Measurements from ENCODE around the gene AUTS2. TPM values are rescaled to one million over a fixed set of nuclear protein-coding genes. Genes with fewer than 3 reads are reported as not detected.

The AUTS2 gene
- total RNA-seq, 4 donors from 2014 or later = 14.9 to 27.2 (median 17.5) TPM

DNA sequence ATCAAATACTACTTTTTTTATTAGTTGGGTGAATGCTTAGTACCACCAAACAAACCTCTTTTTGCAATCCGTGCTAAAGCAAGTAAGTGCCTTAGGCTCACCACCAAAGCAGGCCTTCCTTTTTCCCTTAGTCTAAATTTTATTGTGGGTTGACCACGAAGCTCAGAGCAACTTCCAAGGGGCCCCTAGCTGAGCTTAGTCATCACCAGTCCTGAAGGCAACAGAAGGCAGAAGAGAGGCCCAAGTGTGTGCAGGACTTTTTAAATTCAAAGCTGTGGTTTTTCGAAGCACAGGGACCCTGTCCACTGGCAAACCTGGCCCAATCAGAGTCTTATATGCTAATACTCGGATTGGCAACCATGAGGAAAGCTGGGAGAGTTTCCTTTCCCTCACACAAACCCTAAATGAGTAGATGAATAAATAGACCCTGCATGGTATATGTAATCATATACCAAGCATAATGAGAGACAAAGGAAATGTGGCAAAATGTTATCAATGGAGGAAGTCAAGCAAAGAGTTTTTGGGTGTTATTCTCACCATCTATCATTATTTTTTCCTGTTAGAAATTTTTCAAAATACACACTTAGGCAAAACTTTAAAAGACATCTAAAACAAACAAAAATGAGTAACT is 1080.5 kb downstream of the AUTS2 start:
- 83 to 94% methylated on average over 4 of the region's 4 CpGs for WGBS, 2 donors
- no peak for DNase-seq
- H3K27ac ChIP-seq = no peak overlapping the region
- no peaks in the 10 kb centered on the region for H3K36me3 ChIP-seq
- no peaks in the 10 kb centered on the region for H3K27me3 ChIP-seq
- TF ChIP-seq, protein P1, sequence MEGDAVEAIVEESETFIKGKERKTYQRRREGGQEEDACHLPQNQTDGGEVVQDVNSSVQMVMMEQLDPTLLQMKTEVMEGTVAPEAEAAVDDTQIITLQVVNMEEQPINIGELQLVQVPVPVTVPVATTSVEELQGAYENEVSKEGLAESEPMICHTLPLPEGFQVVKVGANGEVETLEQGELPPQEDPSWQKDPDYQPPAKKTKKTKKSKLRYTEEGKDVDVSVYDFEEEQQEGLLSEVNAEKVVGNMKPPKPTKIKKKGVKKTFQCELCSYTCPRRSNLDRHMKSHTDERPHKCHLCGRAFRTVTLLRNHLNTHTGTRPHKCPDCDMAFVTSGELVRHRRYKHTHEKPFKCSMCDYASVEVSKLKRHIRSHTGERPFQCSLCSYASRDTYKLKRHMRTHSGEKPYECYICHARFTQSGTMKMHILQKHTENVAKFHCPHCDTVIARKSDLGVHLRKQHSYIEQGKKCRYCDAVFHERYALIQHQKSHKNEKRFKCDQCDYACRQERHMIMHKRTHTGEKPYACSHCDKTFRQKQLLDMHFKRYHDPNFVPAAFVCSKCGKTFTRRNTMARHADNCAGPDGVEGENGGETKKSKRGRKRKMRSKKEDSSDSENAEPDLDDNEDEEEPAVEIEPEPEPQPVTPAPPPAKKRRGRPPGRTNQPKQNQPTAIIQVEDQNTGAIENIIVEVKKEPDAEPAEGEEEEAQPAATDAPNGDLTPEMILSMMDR (IDR thresholded peaks at IDR 0.05) = no peak
- no peak for TF ChIP-seq POLR2A (IDR thresholded peaks at IDR 0.05)
- H3K9me3 ChIP-seq = no peaks in the 10 kb centered on the region
- H3K4me1 ChIP-seq = no peaks in the 10 kb centered on the region
- intact Hi-C loops (cut with DNase I) = no loop called here
- no peak overlapping the region for H3K4me3 ChIP-seq (replicated peaks in 1 of 3)

DNA sequence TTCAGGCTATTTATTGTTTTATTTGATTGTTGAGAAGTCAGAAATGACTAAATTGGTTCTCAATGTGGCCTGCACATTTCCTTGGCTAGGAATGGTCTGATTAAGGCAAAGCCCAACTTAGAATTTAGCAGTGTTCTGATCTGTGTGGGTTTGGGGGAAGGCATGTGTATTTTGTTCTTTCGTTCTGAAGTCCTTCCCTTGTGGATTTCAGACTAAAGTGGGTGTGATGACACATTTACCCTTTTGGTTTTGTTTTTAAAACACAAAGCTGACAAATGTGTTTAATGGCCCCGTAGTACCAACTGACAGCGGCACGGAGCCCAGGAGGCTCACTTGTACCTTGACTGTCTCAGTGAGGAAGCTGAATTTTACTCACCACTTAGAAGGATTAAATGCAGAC is 1081.4 kb downstream of the AUTS2 start:
- Histone ChIP-seq H3K27me3 (no peaks in the 10 kb centered on the region), H3K27ac (no peak overlapping the region), H3K4me3 (replicated peaks in 1 of 3) (no peak overlapping the region), H3K36me3 (no peaks in the 10 kb centered on the region), H3K4me1 (no peaks in the 10 kb centered on the region), H3K9me3 (no peaks in the 10 kb centered on the region)
- no peak for DNase-seq
- intact Hi-C loops (cut with DNase I) = no loop called here
- TF ChIP-seq, protein P1 (IDR thresholded peaks at IDR 0.05) = no peak
- TF ChIP-seq POLR2A (IDR thresholded peaks at IDR 0.05) = no peak
- WGBS, 2 donors = 81 to 83% methylated on average over 4 of the region's 4 CpGs

DNA sequence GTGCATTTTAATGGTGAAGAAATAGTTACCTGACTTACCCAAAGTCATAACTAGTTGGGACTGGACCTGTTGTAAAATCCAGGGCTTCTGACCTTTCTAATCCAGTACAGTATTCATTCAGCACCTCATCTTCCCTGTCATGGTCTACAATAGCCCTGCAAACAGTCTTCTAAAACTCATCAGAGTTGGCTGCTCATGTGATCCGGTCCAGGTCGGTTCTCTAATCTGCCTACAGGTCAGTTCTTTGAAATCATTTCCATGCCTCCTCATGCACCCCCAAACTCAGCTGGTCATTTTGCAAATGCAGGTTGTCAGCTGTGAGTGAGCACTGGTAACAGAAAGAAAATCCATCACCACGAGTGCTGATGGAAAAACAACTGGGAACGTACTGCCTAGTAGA is 1082.0 kb downstream of the AUTS2 start:
- Histone ChIP-seq H3K4me1 (no peaks in the 10 kb centered on the region), H3K36me3 (no peaks in the 10 kb centered on the region), H3K27ac (no peak overlapping the region), H3K9me3 (no peaks in the 10 kb centered on the region), H3K4me3 (replicated peaks in 1 of 3) (no peak overlapping the region), H3K27me3 (no peaks in the 10 kb centered on the region)
- no peak for TF ChIP-seq POLR2A (IDR thresholded peaks at IDR 0.05)
- TF ChIP-seq, protein P1 (IDR thresholded peaks at IDR 0.05) = no peak
- 93 to 95% methylated on average over 4 of the region's 4 CpGs for WGBS, 2 donors
- DNase-seq = no peak
- intact Hi-C loops (cut with DNase I) = no loop called here

DNA sequence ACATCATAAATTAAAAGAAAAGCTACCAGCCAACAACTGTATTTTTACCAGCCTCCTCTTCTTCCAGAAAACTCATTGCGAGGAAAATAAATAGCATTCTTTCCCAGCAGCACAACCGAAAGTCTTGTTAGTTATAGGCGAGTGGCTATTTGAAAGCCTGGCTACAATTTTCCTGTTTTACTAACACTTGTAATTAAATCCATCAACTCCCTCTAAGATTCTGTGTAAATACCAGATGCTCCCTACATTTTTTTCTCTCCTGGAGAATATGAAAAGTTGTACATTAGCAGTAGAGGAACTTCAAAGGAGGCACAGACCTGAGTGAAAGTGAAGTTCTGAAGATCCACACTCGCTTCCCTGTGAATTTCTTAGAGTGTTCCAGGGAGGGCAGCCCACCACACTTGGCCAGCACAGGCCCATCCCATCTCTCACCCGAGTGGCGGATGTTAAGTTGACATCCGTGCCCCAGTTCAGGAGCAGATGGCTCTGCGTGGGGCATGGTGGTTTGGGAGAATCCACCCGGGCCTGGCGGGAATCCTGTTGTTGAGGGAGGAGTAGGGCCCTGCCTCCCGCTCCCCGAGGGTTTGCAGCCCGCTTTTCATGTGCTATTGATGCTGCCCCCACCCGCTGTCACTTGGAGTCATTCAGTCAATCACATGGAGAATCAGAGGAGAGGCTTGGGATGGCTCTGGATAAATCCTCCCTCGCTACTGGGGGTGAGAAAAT is 1082.6 kb downstream of the AUTS2 start:
- H3K4me3 ChIP-seq (replicated peaks in 1 of 3) = no peak overlapping the region
- H3K27me3 ChIP-seq = no peaks in the 10 kb centered on the region
- no peaks in the 10 kb centered on the region for H3K4me1 ChIP-seq
- no peak for DNase-seq
- no peak overlapping the region for H3K27ac ChIP-seq
- H3K36me3 ChIP-seq = no peaks in the 10 kb centered on the region
- TF ChIP-seq, protein P1 (IDR thresholded peaks at IDR 0.05) = no peak
- TF ChIP-seq POLR2A (IDR thresholded peaks at IDR 0.05) = no peak
- intact Hi-C loops (cut with DNase I) = no loop called here
- no peaks in the 10 kb centered on the region for H3K9me3 ChIP-seq
- WGBS, 2 donors = 83 to 90% methylated on average over 10 to 11 of the region's 15 CpGs

Measured in thyroid gland (tissue), 4 donors.